Activated CD4-positive, alpha-beta T cell treated with anti-CD3 and anti-CD28 coated beads, Interleukin-2, amount 10 ng/mL, durations not matched to agents 7 days and 5 days (primary cell): ENCODE measurements around the gene CCDC196. TPM values are rescaled to one million over a fixed set of nuclear protein-coding genes. Genes with fewer than 3 reads are reported as not detected.

Source experiments
- CTCF ChIA-PET: fragments of 350-600 bp; sonication (Branson Sonifier 250); formaldehyde crosslinking; loops from one replicate; lab custom pipeline; 2021; ENCODE audit warnings: antibody characterized with exemption; lab: Charles Lee
- POLR2A ChIA-PET: fragments of 350-600 bp; sonication (Branson Sonifier 250); formaldehyde crosslinking; loops from one replicate; lab custom pipeline; 2021; ENCODE audit warnings: antibody characterized with exemption; lab: Charles Lee
- DNase-seq: peaks from one replicate; pipeline ENCODE4 v3.0.0-alpha.2; 2020
- H3K27ac Mint-ChIP-seq: one replicate; pipeline ENCODE4 v1.8.0; 2021; ENCODE audit warnings: mild to moderate bottlenecking, moderate library complexity, mixed read lengths
- H3K27me3 Mint-ChIP-seq: one replicate; pipeline ENCODE4 v1.8.0; 2021; ENCODE audit warnings: mixed read lengths
- H3K36me3 Mint-ChIP-seq: one replicate; pipeline ENCODE4 v1.8.0; 2021; ENCODE audit warnings: low read depth, mixed read lengths
- H3K4me1 Mint-ChIP-seq: one replicate; pipeline ENCODE4 v1.8.0; 2021; ENCODE audit warnings: mixed read lengths
- H3K4me3 Mint-ChIP-seq: one replicate; pipeline ENCODE4 v1.8.0; 2021; ENCODE audit warnings: mild to moderate bottlenecking, moderate library complexity, mixed read lengths
- H3K9me3 Mint-ChIP-seq: one replicate; pipeline ENCODE4 v1.8.0; 2021; ENCODE audit warnings: mixed read lengths
- total RNA-seq, 2 experiments: library from RNA; stranded (reverse); gene quantifications; one replicate each; pipeline ENCODE4 v1.2.3, GENCODE V29; 2021

The CCDC196 gene
- total RNA-seq, 2 experiments from 2014 or later, result not detected

- ChIA-PET POLR2A (no interaction called here), CTCF (no interaction called here)
- Mint-ChIP-seq H3K27ac (no peak overlapping the region), H3K9me3 (no peaks in the 10 kb centered on the region), H3K4me3 (no peak overlapping the region), H3K4me1 (no peaks in the 10 kb centered on the region), H3K36me3 (no peaks in the 10 kb centered on the region), H3K27me3 (no peaks in the 10 kb centered on the region)
- DNase-seq, result no peak
Observed at GRCh38 chr14:66476964-66477363, 9.2 kb upstream of the CCDC196 start.

- CTCF ChIA-PET, result no interaction called here
Observed at GRCh38 chr14:66477567-66477966, 8.6 kb upstream of the CCDC196 start.

GRCh38 chr14:66482873-66483272 is 3.3 kb upstream of the CCDC196 start:
- H3K9me3 Mint-ChIP-seq, result no peaks in the 10 kb centered on the region
- H3K27me3 Mint-ChIP-seq, result no peaks in the 10 kb centered on the region
- no peaks in the 10 kb centered on the region for H3K36me3 Mint-ChIP-seq
- H3K27ac Mint-ChIP-seq, result no peak overlapping the region
- POLR2A ChIA-PET, result no interaction called here
- no peak for DNase-seq
- no peaks in the 10 kb centered on the region for H3K4me1 Mint-ChIP-seq
- CTCF ChIA-PET, result no interaction called here
- no peak overlapping the region for H3K4me3 Mint-ChIP-seq

More at GRCh38 chr14:66477567-66477966, 8.6 kb upstream of the CCDC196 start:
- H3K4me1 Mint-ChIP-seq, result no peaks in the 10 kb centered on the region
- no peaks in the 10 kb centered on the region for H3K36me3 Mint-ChIP-seq
- POLR2A ChIA-PET, result no interaction called here
- no peaks in the 10 kb centered on the region for H3K27me3 Mint-ChIP-seq
- no peak overlapping the region for H3K27ac Mint-ChIP-seq
- no peak overlapping the region for H3K4me3 Mint-ChIP-seq
- no peaks in the 10 kb centered on the region for H3K9me3 Mint-ChIP-seq
- no peak for DNase-seq

GRCh38 chr14:66483322-66483721 is 2.8 kb upstream of the CCDC196 start:
- Mint-ChIP-seq H3K27ac (no peak overlapping the region), H3K27me3 (no peaks in the 10 kb centered on the region), H3K4me1 (no peaks in the 10 kb centered on the region), H3K4me3 (no peak overlapping the region), H3K9me3 (no peaks in the 10 kb centered on the region), H3K36me3 (no peaks in the 10 kb centered on the region)
- POLR2A ChIA-PET, result no interaction called here
- CTCF ChIA-PET, result no interaction called here
- no peak for DNase-seq

- H3K27me3 Mint-ChIP-seq, result no peaks in the 10 kb centered on the region
- CTCF ChIA-PET, result no interaction called here
- POLR2A ChIA-PET, result interaction anchor here (0.7 kb wide), 1 partner anchor 23 kb away, joined by 4 read pairs; the partner anchor contains the start of gene GPHN
Observed at GRCh38 chr14:66485029-66485428, 1.1 kb upstream of the CCDC196 start.

GRCh38 chr14:66487164-66487563 is 993 bp downstream of the CCDC196 start:
- POLR2A ChIA-PET, result no interaction called here
- no peak for DNase-seq
- Mint-ChIP-seq H3K27me3 (no peaks in the 10 kb centered on the region), H3K4me1 (no peaks in the 10 kb centered on the region), H3K36me3 (no peaks in the 10 kb centered on the region), H3K9me3 (no peaks in the 10 kb centered on the region), H3K4me3 (no peak overlapping the region), H3K27ac (no peak overlapping the region)
- CTCF ChIA-PET, result no interaction called here

More at GRCh38 chr14:66485029-66485428, 1.1 kb upstream of the CCDC196 start:
- no peak for DNase-seq
- H3K9me3 Mint-ChIP-seq, result no peaks in the 10 kb centered on the region
- no peaks in the 10 kb centered on the region for H3K36me3 Mint-ChIP-seq
- H3K4me1 Mint-ChIP-seq, result no peaks in the 10 kb centered on the region
- H3K4me3 Mint-ChIP-seq, result no peak overlapping the region
- no peak overlapping the region for H3K27ac Mint-ChIP-seq

- Mint-ChIP-seq H3K27ac (no peak overlapping the region), H3K9me3 (no peaks in the 10 kb centered on the region), H3K27me3 (no peaks in the 10 kb centered on the region), H3K4me3 (no peak overlapping the region), H3K4me1 (peaks cover 1% of the 10 kb centered on the region), H3K36me3 (no peaks in the 10 kb centered on the region)
- ChIA-PET CTCF (interaction anchor here (1.2 kb wide), 2 partner anchors 9 to 12 kb away, joined by 4 to 5 read pairs; no protein-coding TSS in a partner anchor), POLR2A (no interaction called here)
- DNase-seq, result no peak
Observed at GRCh38 chr14:66490143-66491111, 4.3 kb downstream of the CCDC196 start.

GRCh38 chr14:66493750-66494149 is 7.6 kb downstream of the CCDC196 start:
- H3K9me3 Mint-ChIP-seq, result no peaks in the 10 kb centered on the region
- POLR2A ChIA-PET, result no interaction called here
- DNase-seq, result no peak
- no peak overlapping the region for H3K27ac Mint-ChIP-seq
- no peaks in the 10 kb centered on the region for H3K27me3 Mint-ChIP-seq
- no peaks in the 10 kb centered on the region for H3K36me3 Mint-ChIP-seq
- H3K4me3 Mint-ChIP-seq, result no peak overlapping the region
- CTCF ChIA-PET, result no interaction called here
- peaks cover 21% of the 10 kb centered on the region for H3K4me1 Mint-ChIP-seq

GRCh38 chr14:66495218-66496098 is 9.3 kb downstream of the CCDC196 start:
- peak; percentile 51 for DNase-seq
- ChIA-PET POLR2A (no interaction called here), CTCF (no interaction called here)
- H3K27ac Mint-ChIP-seq, result no peak overlapping the region
- H3K4me3 Mint-ChIP-seq, result no peak overlapping the region
- H3K27me3 Mint-ChIP-seq, result no peaks in the 10 kb centered on the region
- H3K4me1 Mint-ChIP-seq, result peaks cover 24% of the 10 kb centered on the region
- no peaks in the 10 kb centered on the region for H3K36me3 Mint-ChIP-seq
- no peaks in the 10 kb centered on the region for H3K9me3 Mint-ChIP-seq

GRCh38 chr14:66496188-66496807 is 10.1 kb downstream of the CCDC196 start:
- POLR2A ChIA-PET, result no interaction called here
- DNase-seq, result no peak
- no peak overlapping the region for H3K27ac Mint-ChIP-seq
- no peaks in the 10 kb centered on the region for H3K9me3 Mint-ChIP-seq
- H3K27me3 Mint-ChIP-seq, result no peaks in the 10 kb centered on the region
- no peaks in the 10 kb centered on the region for H3K36me3 Mint-ChIP-seq
- H3K4me1 Mint-ChIP-seq, result peaks cover 24% of the 10 kb centered on the region
- CTCF ChIA-PET, result interaction anchor here (0.6 kb wide), 1 partner anchor 679 kb away, joined by 5 read pairs; no protein-coding TSS in a partner anchor
- H3K4me3 Mint-ChIP-seq, result no peak overlapping the region

- H3K4me1 Mint-ChIP-seq, result peaks cover 24% of the 10 kb centered on the region
- no peaks in the 10 kb centered on the region for H3K36me3 Mint-ChIP-seq
- H3K4me3 Mint-ChIP-seq, result no peak overlapping the region
- H3K9me3 Mint-ChIP-seq, result no peaks in the 10 kb centered on the region
- ChIA-PET POLR2A (interaction anchor here (0.7 kb wide), 1 partner anchor 29 kb away, joined by 3 read pairs; no protein-coding TSS in a partner anchor), CTCF (no interaction called here)
- peak; percentile 26 for DNase-seq
- H3K27ac Mint-ChIP-seq, result peak overlapping the region; percentile 54
- no peaks in the 10 kb centered on the region for H3K27me3 Mint-ChIP-seq
Observed at GRCh38 chr14:66496911-66497310, 10.7 kb downstream of the CCDC196 start.

- no peak for DNase-seq
- Mint-ChIP-seq H3K4me1 (peaks cover 24% of the 10 kb centered on the region), H3K27ac (no peak overlapping the region), H3K27me3 (no peaks in the 10 kb centered on the region), H3K4me3 (no peak overlapping the region), H3K9me3 (no peaks in the 10 kb centered on the region), H3K36me3 (no peaks in the 10 kb centered on the region)
- POLR2A ChIA-PET, result interaction anchor here (0.6 kb wide), 1 partner anchor 9 kb away, joined by 3 read pairs; no protein-coding TSS in a partner anchor
- CTCF ChIA-PET, result interaction anchor here (0.9 kb wide), 1 partner anchor 9 kb away, joined by 4 read pairs; no protein-coding TSS in a partner anchor
Observed at GRCh38 chr14:66498311-66498710, 12.1 kb downstream of the CCDC196 start.
